ACHN (cell line): Measurements from ENCODE around the gene CHD2.

ENCODE experiments used
- DNase-seq: peaks from one replicate; pipeline ENCODE4 v3.0.0-alpha.2; 2015
- in situ Hi-C: cut with HindIII; loops from 2 replicates; pipeline ENCODE4 v1.10.0; 2017; ENCODE audit warnings: low sequenced_read_pairs, low pct_ligation_motif_present, low pct_unique_long_range_greater_than_20kb

The CHD2 gene

GRCh38 chr15:92971713-92972112 is 71.6 kb downstream of the CHD2 start:
- in situ Hi-C loops = no loop called here
- no peak for DNase-seq

GRCh38 chr15:92974183-92974915 is 74.2 kb downstream of the CHD2 start:
- in situ Hi-C loops = no loop called here
- DNase-seq = no peak

- in situ Hi-C loops = no loop called here
- DNase-seq = no peak
These were observed 79.0 kb downstream of the CHD2 start for GRCh38 chr15:92979011-92979701.

- in situ Hi-C loops = no loop called here
- DNase-seq = no peak
These were observed 81.2 kb downstream of the CHD2 start for GRCh38 chr15:92981333-92981732.

GRCh38 chr15:92984161-92984560 is 84.0 kb downstream of the CHD2 start:
- DNase-seq = no peak
- in situ Hi-C loops = no loop called here

GRCh38 chr15:92989470-92989869 is 89.3 kb downstream of the CHD2 start:
- in situ Hi-C loops = no loop called here
- DNase-seq = no peak

GRCh38 chr15:92990031-92990430 is 89.9 kb downstream of the CHD2 start:
- in situ Hi-C loops = no loop called here
- DNase-seq = no peak

GRCh38 chr15:92992720-92993119 is 92.6 kb downstream of the CHD2 start:
- DNase-seq = no peak
- in situ Hi-C loops = no loop called here

- DNase-seq = no peak
- in situ Hi-C loops = no loop called here
These were observed 97.7 kb downstream of the CHD2 start for GRCh38 chr15:92997821-92998220.

GRCh38 chr15:93001156-93001555 is 101.0 kb downstream of the CHD2 start:
- in situ Hi-C loops = no loop called here
- no peak for DNase-seq

- in situ Hi-C loops = no loop called here
- no peak for DNase-seq
These were observed 101.8 kb downstream of the CHD2 start for GRCh38 chr15:93001881-93002280.

- in situ Hi-C loops = no loop called here
- DNase-seq = no peak
These were observed 105.0 kb downstream of the CHD2 start for GRCh38 chr15:93005133-93005532.

- in situ Hi-C loops = no loop called here
These were observed 107.9 kb downstream of the CHD2 start for GRCh38 chr15:93007994-93008393.

GRCh38 chr15:93012786-93013185 is 112.7 kb downstream of the CHD2 start:
- in situ Hi-C loops = no loop called here
- no peak for DNase-seq

More at GRCh38 chr15:93007994-93008393, 107.9 kb downstream of the CHD2 start:
- no peak for DNase-seq

- DNase-seq = no peak
- in situ Hi-C loops = no loop called here
These were observed 117.4 kb downstream of the CHD2 start for GRCh38 chr15:93017526-93017925.

GRCh38 chr15:93018574-93018973 is 118.5 kb downstream of the CHD2 start:
- no peak for DNase-seq

GRCh38 chr15:93019090-93019489 is 119.0 kb downstream of the CHD2 start:
- DNase-seq = no peak
- in situ Hi-C loops = no loop called here

More at GRCh38 chr15:93018574-93018973, 118.5 kb downstream of the CHD2 start:
- in situ Hi-C loops = no loop called here

- in situ Hi-C loops = no loop called here
- no peak for DNase-seq
These were observed 119.8 kb downstream of the CHD2 start for GRCh38 chr15:93019971-93020370.

- no peak for DNase-seq
- in situ Hi-C loops = no loop called here
These were observed 121.0 kb downstream of the CHD2 start for GRCh38 chr15:93020976-93021772.
